ENCODE results near the gene TEX14. TPM values are rescaled to one million over a fixed set of nuclear protein-coding genes. Genes with fewer than 3 reads are reported as not detected.

The TEX14 gene
- total and polyA plus RNA-seq, 9 donors = 2.1 to 5.1 (median 4.1) TPM

DNA sequence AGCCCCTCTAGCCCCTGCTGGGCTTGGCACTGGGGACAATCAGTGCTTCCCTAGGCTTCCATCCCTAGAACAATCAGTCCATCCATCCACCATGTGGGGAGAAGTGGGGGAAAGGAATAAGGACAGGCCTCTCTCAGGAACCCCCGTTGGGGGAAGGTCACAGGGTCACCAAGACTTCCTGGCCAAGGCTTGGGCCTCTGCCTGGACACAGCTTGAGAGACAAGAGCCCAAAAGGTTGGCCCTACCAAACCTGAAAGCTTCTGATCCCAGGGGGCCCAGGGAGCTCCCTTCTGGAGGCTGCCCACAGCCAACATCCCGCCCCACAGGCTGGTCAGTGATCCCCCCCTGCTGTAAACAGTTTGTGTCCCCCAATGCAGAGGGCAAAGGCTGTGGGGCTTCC, 161.2 kb downstream of the TEX14 start:
- Histone ChIP-seq H3K36me3 (ENCODE audit: control insufficient read depth, insufficient read depth, low read length) (peaks cover under 1% of the 10 kb centered on the region), H3K9me3 (replicated peaks; ENCODE audit: control insufficient read depth, low read depth, low read length) (no peaks in the 10 kb centered on the region), H3K27me3 (ENCODE audit: control insufficient read depth, insufficient read depth, low read length) (peaks cover 10% of the 10 kb centered on the region), H3K27ac (ENCODE audit: low read length) (peak overlapping the region; percentile 13), H3K4me3 (ENCODE audit: low read length) (peak overlapping the region; percentile 45), H3K4me1 (ENCODE audit: control insufficient read depth, insufficient read depth, low read length) (peaks cover 87% of the 10 kb centered on the region)
- DNase-seq = no peak
- WGBS (ENCODE audit: insufficient coverage) = 100% methylated on average over 1 of the region's 2 CpGs

DNA sequence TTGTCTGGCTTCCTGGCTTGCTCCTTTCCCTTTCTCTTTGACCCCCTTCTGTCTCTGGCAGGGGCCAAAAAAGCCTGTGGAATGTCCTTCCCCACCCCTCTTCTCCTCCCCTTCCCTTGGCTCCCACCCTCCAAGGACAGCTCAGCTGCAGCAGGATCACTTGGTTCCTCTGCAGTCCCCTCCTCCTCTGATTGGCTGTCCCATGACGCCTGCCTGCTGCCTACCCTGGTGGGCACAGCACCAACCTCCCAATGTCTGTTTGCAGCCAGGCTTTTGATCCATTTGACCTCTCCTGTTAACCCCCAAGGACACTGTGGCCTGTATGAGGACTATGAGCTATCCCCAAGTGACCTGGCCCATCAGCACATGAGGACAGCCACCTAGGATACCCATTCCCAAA, 162.6 kb downstream of the TEX14 start:
- Histone ChIP-seq H3K27ac (ENCODE audit: low read length) (peak overlapping the region; percentile 49), H3K36me3 (ENCODE audit: control insufficient read depth, insufficient read depth, low read length) (peaks cover 8% of the 10 kb centered on the region), H3K4me3 (ENCODE audit: low read length) (peak overlapping the region; percentile 26), H3K27me3 (ENCODE audit: control insufficient read depth, insufficient read depth, low read length) (peaks cover 10% of the 10 kb centered on the region), H3K9me3 (replicated peaks; ENCODE audit: control insufficient read depth, low read depth, low read length) (no peaks in the 10 kb centered on the region), H3K4me1 (ENCODE audit: control insufficient read depth, insufficient read depth, low read length) (peaks cover 81% of the 10 kb centered on the region)
- no peak for DNase-seq
- WGBS (ENCODE audit: insufficient coverage) = 27% methylated on average over 1 of the region's 1 CpG

DNA sequence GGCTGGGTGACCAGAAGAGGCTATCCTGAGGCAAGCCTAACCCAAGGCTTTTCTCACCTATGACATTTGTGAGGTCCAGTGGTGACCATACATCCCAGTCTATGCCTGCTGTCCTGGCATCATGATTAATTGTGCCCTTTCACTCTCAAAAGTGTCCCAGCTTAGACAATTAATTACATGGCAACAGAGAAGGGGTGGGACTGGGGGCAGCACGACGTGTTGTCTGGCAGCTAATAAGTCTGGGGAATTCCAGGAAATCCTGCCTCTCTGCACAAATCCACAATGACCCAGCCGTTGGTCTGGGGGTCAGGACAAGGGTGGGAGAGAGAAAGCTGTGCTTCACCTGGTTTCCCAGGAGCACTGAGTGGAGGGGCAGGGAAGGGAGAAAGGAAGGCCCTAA, 163.4 kb downstream of the TEX14 start:
- Histone ChIP-seq H3K36me3 (ENCODE audit: control insufficient read depth, insufficient read depth, low read length) (peaks cover 12% of the 10 kb centered on the region), H3K4me3 (ENCODE audit: low read length) (peak overlapping the region; percentile 26), H3K27me3 (ENCODE audit: control insufficient read depth, insufficient read depth, low read length) (peaks cover 10% of the 10 kb centered on the region), H3K9me3 (replicated peaks; ENCODE audit: control insufficient read depth, low read depth, low read length) (no peaks in the 10 kb centered on the region), H3K4me1 (ENCODE audit: control insufficient read depth, insufficient read depth, low read length) (peaks cover 73% of the 10 kb centered on the region), H3K27ac (ENCODE audit: low read length) (peak overlapping the region; percentile 49)
- WGBS (ENCODE audit: insufficient coverage) = 10% methylated on average over 2 of the region's 3 CpGs
- no peak for DNase-seq

DNA sequence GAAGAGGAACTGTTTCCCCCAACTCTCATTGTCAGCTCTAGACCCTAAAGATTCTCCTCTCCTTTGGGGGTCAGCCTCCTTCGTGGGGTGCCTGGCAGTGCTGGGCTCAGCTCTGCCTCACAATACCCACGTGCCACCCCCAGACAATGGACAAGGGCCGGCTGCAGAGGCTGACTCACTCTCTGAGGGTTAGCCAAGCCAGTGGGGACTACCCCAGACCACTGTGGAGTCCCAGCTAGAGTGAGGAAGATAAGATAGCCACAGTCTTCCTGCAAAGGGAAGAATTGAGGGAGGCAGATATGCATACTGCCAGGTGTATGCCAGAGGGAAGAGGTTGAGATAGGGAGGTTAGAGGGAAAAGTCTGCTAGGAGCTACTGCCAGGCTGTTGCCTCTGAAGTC, 163.9 kb downstream of the TEX14 start:
- peaks cover 12% of the 10 kb centered on the region for H3K36me3 ChIP-seq (ENCODE audit: control insufficient read depth, insufficient read depth, low read length)
- no peak for DNase-seq
- peaks cover 8% of the 10 kb centered on the region for H3K27me3 ChIP-seq (ENCODE audit: control insufficient read depth, insufficient read depth, low read length)
- 69% methylated on average over 2 of the region's 3 CpGs for WGBS (ENCODE audit: insufficient coverage)
- peak overlapping the region; percentile 29 for H3K27ac ChIP-seq (ENCODE audit: low read length)
- H3K4me1 ChIP-seq (ENCODE audit: control insufficient read depth, insufficient read depth, low read length) = peaks cover 68% of the 10 kb centered on the region
- H3K4me3 ChIP-seq (ENCODE audit: low read length) = peak overlapping the region; percentile 26
- no peaks in the 10 kb centered on the region for H3K9me3 ChIP-seq (replicated peaks; ENCODE audit: control insufficient read depth, low read depth, low read length)

DNA sequence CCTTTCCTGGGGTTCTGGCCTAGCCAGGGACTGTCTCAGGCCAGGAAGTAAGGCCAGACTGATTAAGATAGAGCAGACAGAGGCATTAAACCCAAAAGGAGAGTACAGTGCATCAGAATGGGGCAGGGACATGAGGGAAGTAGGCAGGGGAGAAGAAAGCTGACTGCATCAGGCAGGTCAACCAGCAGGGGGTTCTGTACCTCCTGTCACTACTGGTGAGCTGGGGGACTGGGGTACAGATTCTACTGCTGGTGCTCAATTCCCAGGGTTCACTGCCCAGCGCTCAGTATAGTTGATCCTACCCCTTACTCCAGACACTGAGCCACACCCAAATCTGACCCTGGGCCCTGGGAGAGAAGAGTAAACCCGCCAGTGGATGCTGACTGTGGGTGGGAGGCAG, 164.5 kb downstream of the TEX14 start:
- DNase-seq = no peak
- Histone ChIP-seq H3K27me3 (ENCODE audit: control insufficient read depth, insufficient read depth, low read length) (peaks cover 2% of the 10 kb centered on the region), H3K4me1 (ENCODE audit: control insufficient read depth, insufficient read depth, low read length) (peaks cover 62% of the 10 kb centered on the region), H3K9me3 (replicated peaks; ENCODE audit: control insufficient read depth, low read depth, low read length) (no peaks in the 10 kb centered on the region), H3K36me3 (ENCODE audit: control insufficient read depth, insufficient read depth, low read length) (peaks cover 12% of the 10 kb centered on the region), H3K4me3 (ENCODE audit: low read length) (peak overlapping the region; percentile 15), H3K27ac (ENCODE audit: low read length) (peak overlapping the region; percentile 9)
- WGBS (ENCODE audit: insufficient coverage) = no CpG with 5 or more reads among the region's 2 CpGs

DNA sequence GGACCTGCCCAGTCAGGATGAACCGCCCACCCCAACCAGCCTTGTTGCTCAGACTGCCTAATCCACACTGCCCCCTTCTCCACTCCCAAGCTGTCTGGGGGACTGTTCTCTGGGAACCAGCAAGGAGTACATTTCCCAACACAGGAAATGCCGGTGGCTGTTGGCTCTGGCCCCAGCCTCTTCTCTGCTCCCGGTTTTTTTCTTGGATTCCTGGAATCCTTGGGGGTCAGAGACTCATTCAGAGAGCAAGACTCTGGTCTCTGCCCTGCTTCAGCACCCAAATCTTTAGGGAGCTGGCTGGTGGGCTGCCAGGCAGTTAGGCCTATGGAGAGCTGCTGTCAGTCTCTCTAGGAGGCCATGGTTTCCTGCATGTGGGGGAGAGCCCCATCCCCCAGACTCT, 166.6 kb downstream of the TEX14 start:
- WGBS (ENCODE audit: insufficient coverage) = 14% methylated on average over 3 of the region's 3 CpGs
- peak overlapping the region; percentile 54 for H3K27ac ChIP-seq (ENCODE audit: low read length)

DNA sequence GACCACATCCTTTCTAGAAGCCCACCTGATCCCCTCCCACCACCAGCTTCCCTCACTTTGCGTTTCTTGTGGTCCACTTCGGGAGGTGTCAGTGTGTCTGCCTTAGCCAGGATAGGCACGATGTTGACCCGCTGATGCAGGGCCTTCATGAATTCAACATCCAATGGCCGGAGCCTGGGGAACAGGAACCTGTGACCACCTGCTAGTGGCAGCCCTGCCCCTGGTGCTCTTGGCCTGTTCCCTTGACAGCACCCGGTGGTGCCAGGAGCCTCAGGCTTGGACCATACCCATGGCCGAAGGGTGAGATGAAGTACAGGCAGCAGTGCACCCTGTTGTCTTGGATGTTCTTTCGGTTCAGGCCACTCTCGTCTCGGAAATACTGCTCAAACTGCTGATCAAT, 170.2 kb downstream of the TEX14 start:
- Histone ChIP-seq H3K27ac (ENCODE audit: low read length) (no peak overlapping the region), H3K36me3 (ENCODE audit: control insufficient read depth, insufficient read depth, low read length) (peaks cover 22% of the 10 kb centered on the region), H3K27me3 (ENCODE audit: control insufficient read depth, insufficient read depth, low read length) (no peaks in the 10 kb centered on the region), H3K9me3 (replicated peaks; ENCODE audit: control insufficient read depth, low read depth, low read length) (no peaks in the 10 kb centered on the region), H3K4me3 (ENCODE audit: low read length) (no peak overlapping the region), H3K4me1 (ENCODE audit: control insufficient read depth, insufficient read depth, low read length) (peaks cover 43% of the 10 kb centered on the region)
- 88% methylated on average over 10 of the region's 10 CpGs for WGBS (ENCODE audit: insufficient coverage)
- no peak for DNase-seq

More for the DNA sequence above, 166.6 kb downstream of the TEX14 start:
- no peaks in the 10 kb centered on the region for H3K9me3 ChIP-seq (replicated peaks; ENCODE audit: control insufficient read depth, low read depth, low read length)
- peaks cover 22% of the 10 kb centered on the region for H3K36me3 ChIP-seq (ENCODE audit: control insufficient read depth, insufficient read depth, low read length)
- peaks cover 55% of the 10 kb centered on the region for H3K4me1 ChIP-seq (ENCODE audit: control insufficient read depth, insufficient read depth, low read length)
- DNase-seq = peak; percentile 74
- H3K27me3 ChIP-seq (ENCODE audit: control insufficient read depth, insufficient read depth, low read length) = no peaks in the 10 kb centered on the region
- H3K4me3 ChIP-seq (ENCODE audit: low read length) = no peak overlapping the region

DNA sequence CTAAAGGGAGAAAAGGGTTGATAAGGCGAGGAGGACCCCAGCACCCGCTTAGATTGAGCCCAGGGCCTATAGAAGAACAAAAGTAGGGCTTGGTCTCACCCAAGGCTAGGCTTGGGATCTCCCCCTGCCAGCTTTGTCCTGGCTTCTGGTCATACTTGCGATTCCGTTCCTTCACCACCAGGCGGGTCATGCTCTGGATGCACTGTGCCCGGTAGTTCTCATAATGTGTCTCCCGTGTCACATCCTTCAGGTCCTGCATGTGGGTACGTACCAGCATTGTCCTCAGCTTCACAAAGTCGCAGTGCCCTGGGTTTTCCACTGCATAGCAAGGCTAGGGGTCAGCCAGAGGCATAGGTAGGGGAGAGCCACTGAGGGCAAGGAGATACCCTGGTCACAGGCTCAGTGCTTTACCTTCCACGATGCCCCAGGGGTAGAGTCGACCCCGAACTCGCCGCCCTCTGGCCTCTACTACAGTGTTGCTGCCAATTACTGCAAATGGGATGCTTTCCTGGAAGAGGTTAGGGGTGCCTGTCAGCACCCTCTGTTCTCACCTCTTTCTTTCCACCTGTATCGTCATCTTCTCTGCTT, 170.9 kb downstream of the TEX14 start:
- Histone ChIP-seq H3K9me3 (replicated peaks; ENCODE audit: control insufficient read depth, low read depth, low read length) (no peaks in the 10 kb centered on the region), H3K27me3 (ENCODE audit: control insufficient read depth, insufficient read depth, low read length) (no peaks in the 10 kb centered on the region), H3K36me3 (ENCODE audit: control insufficient read depth, insufficient read depth, low read length) (peaks cover 28% of the 10 kb centered on the region), H3K27ac (ENCODE audit: low read length) (peak overlapping the region; percentile 4), H3K4me3 (ENCODE audit: low read length) (no peak overlapping the region), H3K4me1 (ENCODE audit: control insufficient read depth, insufficient read depth, low read length) (peaks cover 40% of the 10 kb centered on the region)
- DNase-seq = no peak
- 55% methylated on average over 13 of the region's 15 CpGs for WGBS (ENCODE audit: insufficient coverage)

DNA sequence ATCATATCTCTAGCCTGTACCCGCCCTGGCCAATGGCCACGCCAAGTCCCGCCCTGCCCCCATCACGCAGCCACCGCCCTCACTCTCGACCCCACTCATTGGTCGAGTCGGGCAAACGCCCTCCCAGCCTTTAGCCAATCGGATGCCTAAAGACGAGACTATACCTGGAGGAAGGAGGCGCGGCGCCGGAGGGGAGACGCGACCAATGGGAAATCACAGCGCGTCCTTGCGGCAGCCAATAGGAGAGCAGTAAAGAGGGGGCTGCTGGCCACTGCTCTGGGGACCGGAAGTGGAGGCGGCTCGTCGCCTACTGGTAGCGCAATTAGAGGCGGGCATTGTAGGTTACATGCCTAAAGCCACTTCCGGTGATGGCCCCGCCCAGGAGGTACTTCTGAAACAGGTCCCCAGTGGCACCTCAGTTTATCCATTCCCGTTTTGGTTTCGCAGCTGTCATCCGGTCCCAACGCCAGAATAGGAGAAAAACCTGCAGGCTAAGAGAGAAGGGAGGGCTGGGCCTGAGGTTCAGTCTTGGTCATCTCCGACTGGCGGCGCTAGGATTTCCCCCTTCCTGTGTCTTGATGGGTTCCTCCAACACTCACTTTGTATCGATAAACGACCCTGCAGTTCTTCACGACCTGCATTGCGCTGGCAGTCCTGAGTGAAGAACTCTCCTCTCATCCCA, 173.8 kb downstream of the TEX14 start:
- Histone ChIP-seq H3K27me3 (ENCODE audit: control insufficient read depth, insufficient read depth, low read length) (no peaks in the 10 kb centered on the region), H3K36me3 (ENCODE audit: control insufficient read depth, insufficient read depth, low read length) (peaks cover 21% of the 10 kb centered on the region), H3K4me3 (ENCODE audit: low read length) (peak overlapping the region; percentile 93), H3K4me1 (ENCODE audit: control insufficient read depth, insufficient read depth, low read length) (peaks cover 43% of the 10 kb centered on the region), H3K9me3 (replicated peaks; ENCODE audit: control insufficient read depth, low read depth, low read length) (no peaks in the 10 kb centered on the region), H3K27ac (ENCODE audit: low read length) (peak overlapping the region; percentile 99)
- DNase-seq = peak; percentile 100
- 0% methylated on average over 35 of the region's 39 CpGs for WGBS (ENCODE audit: insufficient coverage)

DNA sequence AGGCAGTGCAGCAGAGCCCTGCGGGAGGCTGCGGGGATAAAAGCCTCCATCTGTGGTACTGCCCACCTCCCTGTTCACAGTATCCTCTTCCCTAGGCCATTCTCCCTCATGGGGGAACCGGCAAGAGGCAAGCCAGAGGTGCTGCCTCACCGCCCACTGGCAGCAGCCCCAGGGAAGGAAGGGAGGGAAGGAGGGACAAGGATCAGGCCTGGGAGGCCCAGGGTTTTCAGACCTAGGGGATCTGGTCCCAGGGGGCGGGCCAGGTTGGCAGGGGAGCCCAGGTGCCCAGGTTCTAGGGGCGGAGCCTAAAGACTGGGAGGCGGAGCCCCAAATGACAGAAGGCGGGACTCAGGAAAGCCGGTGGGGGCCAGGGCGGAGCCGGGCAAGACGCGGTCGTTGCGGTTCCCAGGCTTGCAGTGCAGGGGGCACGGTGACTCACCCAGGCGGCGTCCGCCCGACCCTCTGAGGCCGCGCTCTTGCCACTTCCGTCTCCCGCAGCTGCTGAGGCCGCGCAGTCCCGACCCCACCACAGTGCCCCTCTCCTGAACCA, 174.4 kb downstream of the TEX14 start:
- peaks cover 43% of the 10 kb centered on the region for H3K4me1 ChIP-seq (ENCODE audit: control insufficient read depth, insufficient read depth, low read length)
- DNase-seq = no peak
- 1% methylated on average over 27 of the region's 27 CpGs for WGBS (ENCODE audit: insufficient coverage)

More for the DNA sequence above, 174.4 kb downstream of the TEX14 start:
- Histone ChIP-seq H3K9me3 (replicated peaks; ENCODE audit: control insufficient read depth, low read depth, low read length) (no peaks in the 10 kb centered on the region), H3K4me3 (ENCODE audit: low read length) (peak overlapping the region; percentile 93), H3K27me3 (ENCODE audit: control insufficient read depth, insufficient read depth, low read length) (no peaks in the 10 kb centered on the region), H3K27ac (ENCODE audit: low read length) (peak overlapping the region; percentile 94), H3K36me3 (ENCODE audit: control insufficient read depth, insufficient read depth, low read length) (peaks cover 25% of the 10 kb centered on the region)

Measured in muscle of leg (tissue), 11 donors.